ENCODE results near the gene MAGEB1. TPM values are rescaled to one million over a fixed set of nuclear protein-coding genes. Genes with fewer than 3 reads are reported as not detected.

MAGEB1 gene
- total RNA-seq, 1 experiment from 2014 or later: not detected

GRCh38 chrX:30230395-30230794, 16.6 kb upstream of the MAGEB1 start, which contains the start of gene MAGEB3:
Gene MAGEB3, plus strand, starts transcription at chrX:30230657. Its CDS starts 5,268 bp downstream, at chrX:30235925.
- no peak within 1 kb of the TSS for H2AFZ ChIP-seq (ENCODE audit: low read length)
- no peak within 1 kb of the TSS for H3K9ac ChIP-seq (ENCODE audit: low read length)
- no peaks in the 10 kb centered on the region for H3K4me1 ChIP-seq (ENCODE audit: low read length)
- H3K4me3 ChIP-seq (ENCODE audit: low read length): no peak within 1 kb of the TSS
- H3K9me2 ChIP-seq (replicated peaks; ENCODE audit: insufficient read depth, low read length): no peaks in the 10 kb centered on the region
- H3K79me2 ChIP-seq (ENCODE audit: low read length): no peaks in the 10 kb centered on the region
- 0 out of 2 replicates have a peak, but pooled peaks cover 3% of the 10 kb centered on the region for H3K9me3 ChIP-seq (ENCODE audit: low read length)
- no peak within 1 kb of the TSS for H3K27ac ChIP-seq (ENCODE audit: low read length)
- no peaks in the 10 kb centered on the region for H3K27me3 ChIP-seq (ENCODE audit: low read length)
- DNase-seq: no peak
- H4K20me1 ChIP-seq (ENCODE audit: insufficient read depth, low read depth, low read length): no peaks in the 10 kb centered on the region
- H3K4me2 ChIP-seq (ENCODE audit: low read depth, low read length, poor library complexity, severe bottlenecking): no peak within 1 kb of the TSS
- H3K36me3 ChIP-seq (ENCODE audit: insufficient read depth, low read length): no peaks in the 10 kb centered on the region

GRCh38 chrX:30241724-30242415, 5.1 kb upstream of the MAGEB1 start, which contains the start of gene MAGEB4:
Gene MAGEB4, plus strand, starts transcription at chrX:30242000. Its CDS starts 136 bp downstream, at chrX:30242136.
- Histone ChIP-seq H2AFZ (ENCODE audit: low read length) (no peak within 1 kb of the TSS), H3K9ac (ENCODE audit: low read length) (no peak within 1 kb of the TSS)
- DNase-seq: no peak

DNA sequence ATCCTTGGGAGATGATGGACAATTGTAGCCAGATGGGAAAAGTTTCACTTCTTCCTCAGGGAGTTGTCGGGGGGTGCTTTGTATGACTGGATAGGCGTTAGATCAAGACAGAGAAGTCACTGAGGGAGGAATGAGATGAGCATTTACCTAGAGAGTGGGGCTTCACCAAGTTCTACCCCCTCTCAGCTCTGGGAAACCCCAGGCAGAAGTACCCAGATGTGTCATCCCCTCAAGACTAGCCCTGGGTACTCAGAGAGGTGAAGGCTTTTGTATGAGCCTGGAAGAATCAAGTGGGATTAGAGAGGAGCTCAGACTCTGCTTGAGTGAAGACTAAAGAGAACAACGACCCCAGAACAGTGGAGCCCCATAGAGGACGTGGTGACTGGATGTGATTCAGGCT, 1.9 kb downstream of the MAGEB1 start:
- Histone ChIP-seq H3K4me2 (ENCODE audit: low read depth, low read length, poor library complexity, severe bottlenecking) (no peak overlapping the region), H3K9ac (ENCODE audit: low read length) (no peak overlapping the region), H3K79me2 (ENCODE audit: low read length) (no peaks in the 10 kb centered on the region), H3K9me2 (replicated peaks; ENCODE audit: insufficient read depth, low read length) (no peaks in the 10 kb centered on the region), H3K4me1 (ENCODE audit: low read length) (no peaks in the 10 kb centered on the region), H3K27me3 (ENCODE audit: low read length) (no peaks in the 10 kb centered on the region), H3K27ac (ENCODE audit: low read length) (no peak overlapping the region), H4K20me1 (ENCODE audit: insufficient read depth, low read depth, low read length) (no peaks in the 10 kb centered on the region), H2AFZ (ENCODE audit: low read length) (no peak overlapping the region), H3K36me3 (ENCODE audit: insufficient read depth, low read length) (no peaks in the 10 kb centered on the region), H3K9me3 (ENCODE audit: low read length) (no peaks in the 10 kb centered on the region), H3K4me3 (ENCODE audit: low read length) (no peak overlapping the region)
- DNase-seq: no peak

More at GRCh38 chrX:30241724-30242415, 5.1 kb upstream of the MAGEB1 start, which contains the start of gene MAGEB4:
- Histone ChIP-seq H3K4me2 (ENCODE audit: low read depth, low read length, poor library complexity, severe bottlenecking) (no peak within 1 kb of the TSS), H4K20me1 (ENCODE audit: insufficient read depth, low read depth, low read length) (no peaks in the 10 kb centered on the region), H3K4me3 (ENCODE audit: low read length) (no peak within 1 kb of the TSS), H3K79me2 (ENCODE audit: low read length) (no peaks in the 10 kb centered on the region), H3K9me3 (ENCODE audit: low read length) (0 out of 2 replicates have a peak, but pooled peaks cover 4% of the 10 kb centered on the region), H3K9me2 (replicated peaks; ENCODE audit: insufficient read depth, low read length) (no peaks in the 10 kb centered on the region), H3K36me3 (ENCODE audit: insufficient read depth, low read length) (no peaks in the 10 kb centered on the region), H3K27me3 (ENCODE audit: low read length) (no peaks in the 10 kb centered on the region), H3K27ac (ENCODE audit: low read length) (no peak within 1 kb of the TSS), H3K4me1 (ENCODE audit: low read length) (no peaks in the 10 kb centered on the region)

DNA sequence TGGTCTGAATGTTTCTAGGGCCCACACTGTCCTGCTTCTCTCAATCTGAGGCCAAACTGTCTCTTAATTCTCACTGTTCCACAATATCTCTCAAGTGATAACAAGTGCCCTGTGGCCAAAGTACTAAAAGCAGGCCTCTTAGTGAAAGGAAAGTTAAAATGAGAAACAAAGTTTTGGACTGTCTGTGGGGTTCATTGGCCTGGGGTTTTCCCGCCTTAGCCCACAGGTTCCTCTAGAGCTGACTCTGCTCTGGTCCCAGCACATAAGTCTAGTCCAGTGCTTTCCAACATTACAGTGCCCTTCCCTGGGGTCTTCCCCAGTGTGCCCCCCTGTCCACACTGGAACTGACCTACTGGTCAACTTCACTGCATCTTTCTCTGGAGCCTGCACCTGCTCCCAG, 6.3 kb downstream of the MAGEB1 start:
- H3K9ac ChIP-seq (ENCODE audit: low read length): no peak overlapping the region
- H3K36me3 ChIP-seq (ENCODE audit: insufficient read depth, low read length): no peaks in the 10 kb centered on the region
- no peaks in the 10 kb centered on the region for H3K9me3 ChIP-seq (ENCODE audit: low read length)
- H4K20me1 ChIP-seq (ENCODE audit: insufficient read depth, low read depth, low read length): no peaks in the 10 kb centered on the region
- no peak overlapping the region for H3K27ac ChIP-seq (ENCODE audit: low read length)
- no peak overlapping the region for H2AFZ ChIP-seq (ENCODE audit: low read length)
- no peak overlapping the region for H3K4me3 ChIP-seq (ENCODE audit: low read length)
- no peak for DNase-seq
- no peak overlapping the region for H3K4me2 ChIP-seq (ENCODE audit: low read depth, low read length, poor library complexity, severe bottlenecking)
- H3K27me3 ChIP-seq (ENCODE audit: low read length): no peaks in the 10 kb centered on the region
- no peaks in the 10 kb centered on the region for H3K9me2 ChIP-seq (replicated peaks; ENCODE audit: insufficient read depth, low read length)
- H3K79me2 ChIP-seq (ENCODE audit: low read length): no peaks in the 10 kb centered on the region
- H3K4me1 ChIP-seq (ENCODE audit: low read length): no peaks in the 10 kb centered on the region

GRCh38 chrX:30259927-30260326, 13.0 kb downstream of the MAGEB1 start:
- Histone ChIP-seq H3K9ac (ENCODE audit: low read length) (no peak overlapping the region), H3K27ac (ENCODE audit: low read length) (no peak overlapping the region), H3K9me2 (replicated peaks; ENCODE audit: insufficient read depth, low read length) (no peaks in the 10 kb centered on the region), H4K20me1 (ENCODE audit: insufficient read depth, low read depth, low read length) (no peaks in the 10 kb centered on the region), H2AFZ (ENCODE audit: low read length) (no peak overlapping the region), H3K4me2 (ENCODE audit: low read depth, low read length, poor library complexity, severe bottlenecking) (no peak overlapping the region), H3K4me1 (ENCODE audit: low read length) (no peaks in the 10 kb centered on the region), H3K9me3 (ENCODE audit: low read length) (no peaks in the 10 kb centered on the region), H3K27me3 (ENCODE audit: low read length) (no peaks in the 10 kb centered on the region), H3K79me2 (ENCODE audit: low read length) (no peaks in the 10 kb centered on the region), H3K4me3 (ENCODE audit: low read length) (no peak overlapping the region), H3K36me3 (ENCODE audit: insufficient read depth, low read length) (no peaks in the 10 kb centered on the region)
- DNase-seq: no peak

- H3K79me2 ChIP-seq (ENCODE audit: low read length): no peaks in the 10 kb centered on the region
- no peak overlapping the region for H3K27ac ChIP-seq (ENCODE audit: low read length)
- H3K9ac ChIP-seq (ENCODE audit: low read length): no peak overlapping the region
- H3K4me2 ChIP-seq (ENCODE audit: low read depth, low read length, poor library complexity, severe bottlenecking): no peak overlapping the region
- no peak overlapping the region for H2AFZ ChIP-seq (ENCODE audit: low read length)
- no peak for DNase-seq
- H3K4me1 ChIP-seq (ENCODE audit: low read length): no peaks in the 10 kb centered on the region
- H4K20me1 ChIP-seq (ENCODE audit: insufficient read depth, low read depth, low read length): no peaks in the 10 kb centered on the region
- no peaks in the 10 kb centered on the region for H3K36me3 ChIP-seq (ENCODE audit: insufficient read depth, low read length)
- H3K9me2 ChIP-seq (replicated peaks; ENCODE audit: insufficient read depth, low read length): no peaks in the 10 kb centered on the region
- H3K4me3 ChIP-seq (ENCODE audit: low read length): no peak overlapping the region
- H3K9me3 ChIP-seq (ENCODE audit: low read length): no peaks in the 10 kb centered on the region
- no peaks in the 10 kb centered on the region for H3K27me3 ChIP-seq (ENCODE audit: low read length)
These were observed 14.1 kb downstream of the MAGEB1 start for GRCh38 chrX:30261012-30261411.

DNA sequence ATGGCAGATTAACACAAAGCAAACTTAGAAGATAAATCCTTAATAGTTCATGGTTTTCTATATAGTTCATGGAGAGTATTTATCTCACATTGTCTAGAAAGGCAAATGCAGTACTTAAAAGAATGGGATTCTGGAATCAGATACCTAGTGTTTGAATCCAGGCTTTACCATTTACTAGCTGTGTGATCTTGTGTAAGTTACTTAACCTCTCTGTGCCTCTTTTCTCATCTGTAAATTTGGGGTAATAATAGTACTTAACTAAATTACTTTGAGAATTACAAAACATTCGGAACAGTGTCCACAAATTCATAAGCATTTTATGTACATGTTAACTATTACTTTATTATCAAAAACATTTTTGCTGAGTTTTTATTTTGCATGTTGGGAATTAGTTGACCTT, 15.8 kb downstream of the MAGEB1 start:
- no peaks in the 10 kb centered on the region for H4K20me1 ChIP-seq (ENCODE audit: insufficient read depth, low read depth, low read length)
- H3K9me2 ChIP-seq (replicated peaks; ENCODE audit: insufficient read depth, low read length): no peaks in the 10 kb centered on the region
- no peak for DNase-seq
- no peak overlapping the region for H3K27ac ChIP-seq (ENCODE audit: low read length)
- H3K4me1 ChIP-seq (ENCODE audit: low read length): no peaks in the 10 kb centered on the region
- H2AFZ ChIP-seq (ENCODE audit: low read length): no peak overlapping the region
- H3K9ac ChIP-seq (ENCODE audit: low read length): no peak overlapping the region
- H3K27me3 ChIP-seq (ENCODE audit: low read length): no peaks in the 10 kb centered on the region
- H3K4me2 ChIP-seq (ENCODE audit: low read depth, low read length, poor library complexity, severe bottlenecking): no peak overlapping the region
- no peaks in the 10 kb centered on the region for H3K36me3 ChIP-seq (ENCODE audit: insufficient read depth, low read length)
- no peaks in the 10 kb centered on the region for H3K9me3 ChIP-seq (ENCODE audit: low read length)
- no peaks in the 10 kb centered on the region for H3K79me2 ChIP-seq (ENCODE audit: low read length)
- no peak overlapping the region for H3K4me3 ChIP-seq (ENCODE audit: low read length)

DNA sequence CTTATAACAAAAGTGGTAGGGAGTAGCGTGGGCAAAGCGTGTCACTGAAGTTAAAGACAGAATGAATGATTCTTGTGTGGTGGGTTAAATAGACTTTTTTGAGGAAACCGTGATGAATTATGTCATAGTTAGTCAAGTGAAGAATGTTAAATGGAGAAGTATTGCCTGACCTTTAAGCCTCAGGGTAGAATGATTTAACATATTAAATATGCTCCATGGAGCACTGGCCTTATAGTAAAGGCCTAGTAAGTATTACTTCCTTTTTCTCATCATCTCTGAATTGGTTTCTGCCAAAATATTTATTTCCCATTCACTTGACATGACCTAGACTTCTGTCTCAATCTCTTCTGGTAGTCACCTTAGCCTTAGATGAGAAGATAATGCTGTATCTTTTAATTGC, 23.7 kb downstream of the MAGEB1 start:
- Histone ChIP-seq H3K27me3 (ENCODE audit: low read length) (no peaks in the 10 kb centered on the region), H3K9ac (ENCODE audit: low read length) (no peak overlapping the region), H3K4me3 (ENCODE audit: low read length) (no peak overlapping the region), H3K4me1 (ENCODE audit: low read length) (no peaks in the 10 kb centered on the region), H3K27ac (ENCODE audit: low read length) (no peak overlapping the region), H3K36me3 (ENCODE audit: insufficient read depth, low read length) (no peaks in the 10 kb centered on the region), H3K4me2 (ENCODE audit: low read depth, low read length, poor library complexity, severe bottlenecking) (no peak overlapping the region), H3K9me2 (replicated peaks; ENCODE audit: insufficient read depth, low read length) (no peaks in the 10 kb centered on the region), H3K9me3 (ENCODE audit: low read length) (no peaks in the 10 kb centered on the region), H3K79me2 (ENCODE audit: low read length) (no peaks in the 10 kb centered on the region), H2AFZ (ENCODE audit: low read length) (no peak overlapping the region), H4K20me1 (ENCODE audit: insufficient read depth, low read depth, low read length) (no peaks in the 10 kb centered on the region)
- no peak for DNase-seq
